ENCODE measurements around the gene MTF2. TPM values are rescaled to one million over a fixed set of nuclear protein-coding genes. Genes with fewer than 3 reads are reported as not detected.
"Not testable (repeated sequence)": the region's sequence is repeated elsewhere in the genome, so short reads cannot be mapped to it uniquely, and the experiment has no call there.

MTF2 gene
- total RNA-seq, 2 donors from 2014 or later, result 10.4 to 31.5 TPM

GRCh38 chr1:93164816-93165215 lies 85.7 kb downstream of the MTF2 start:
- no peaks in the 10 kb centered on the region for H3K9me3 ChIP-seq
- H3K27me3 ChIP-seq (replicated peaks; ENCODE audit: insufficient read depth), result no peaks in the 10 kb centered on the region
- DNase-seq (ENCODE audit: low spot score), result no peak
- H3K27ac ChIP-seq, result no peak overlapping the region
- TF ChIP-seq POLR2AphosphoS5 (IDR thresholded peaks at IDR 0.05), result no peak
- TF ChIP-seq CTCF (IDR thresholded peaks at IDR 0.05), result no peak
- TF ChIP-seq POLR2A (IDR thresholded peaks at IDR 0.05), result no peak
- WGBS, result 97% methylated on average over 2 of the region's 2 CpGs
- intact Hi-C loops (cut with DNase I), result no loop called here
- H3K36me3 ChIP-seq, result no peaks in the 10 kb centered on the region
- H3K4me3 ChIP-seq, result no peak overlapping the region
- no peaks in the 10 kb centered on the region for H3K4me1 ChIP-seq (replicated peaks)

- H3K27me3 ChIP-seq (replicated peaks; ENCODE audit: insufficient read depth); DNase-seq (ENCODE audit: low spot score); H3K9me3 ChIP-seq; H3K4me3 ChIP-seq; H3K4me1 ChIP-seq (replicated peaks); H3K27ac ChIP-seq; H3K36me3 ChIP-seq; intact Hi-C loops (cut with DNase I): not testable (repeated sequence)
- 91% methylated on average over 1 of the region's 1 CpG for WGBS
These were observed 86.8 kb downstream of the MTF2 start for GRCh38 chr1:93165895-93166294.

GRCh38 chr1:93167006-93167405 lies 87.9 kb downstream of the MTF2 start:
- H3K27me3 ChIP-seq (replicated peaks; ENCODE audit: insufficient read depth), result no peaks in the 10 kb centered on the region
- no peak overlapping the region for H3K4me3 ChIP-seq
- intact Hi-C loops (cut with DNase I), result no loop called here
- H3K36me3 ChIP-seq, result no peaks in the 10 kb centered on the region
- no peak overlapping the region for H3K27ac ChIP-seq
- no peaks in the 10 kb centered on the region for H3K9me3 ChIP-seq
- no peak for TF ChIP-seq POLR2A (IDR thresholded peaks at IDR 0.05)
- no peak for TF ChIP-seq POLR2AphosphoS5 (IDR thresholded peaks at IDR 0.05)
- no peak for TF ChIP-seq CTCF (IDR thresholded peaks at IDR 0.05)
- no peaks in the 10 kb centered on the region for H3K4me1 ChIP-seq (replicated peaks)
- no peak for DNase-seq (ENCODE audit: low spot score)

- H3K27me3 ChIP-seq (replicated peaks; ENCODE audit: insufficient read depth); intact Hi-C loops (cut with DNase I); DNase-seq (ENCODE audit: low spot score); H3K9me3 ChIP-seq; H3K36me3 ChIP-seq; H3K27ac ChIP-seq; H3K4me1 ChIP-seq (replicated peaks); H3K4me3 ChIP-seq: not testable (repeated sequence)
- WGBS, result 98% methylated on average over 32 of the region's 36 CpGs
These were observed 91.1 kb downstream of the MTF2 start for GRCh38 chr1:93170141-93170678.

- Histone ChIP-seq H3K4me3 (no peak overlapping the region), H3K27ac (no peak overlapping the region), H3K9me3 (no peaks in the 10 kb centered on the region), H3K27me3 (replicated peaks; ENCODE audit: insufficient read depth) (no peaks in the 10 kb centered on the region), H3K36me3 (no peaks in the 10 kb centered on the region), H3K4me1 (replicated peaks) (no peaks in the 10 kb centered on the region)
- 36% methylated on average over 1 of the region's 1 CpG for WGBS
- intact Hi-C loops (cut with DNase I), result no loop called here
- no peak for DNase-seq (ENCODE audit: low spot score)
- TF ChIP-seq POLR2A (IDR thresholded peaks at IDR 0.05) (no peak), POLR2AphosphoS5 (IDR thresholded peaks at IDR 0.05) (no peak), CTCF (IDR thresholded peaks at IDR 0.05) (no peak)
These were observed 92.5 kb downstream of the MTF2 start for GRCh38 chr1:93171549-93172034.

- Histone ChIP-seq H3K4me1 (replicated peaks) (peaks cover under 1% of the 10 kb centered on the region), H3K27me3 (replicated peaks; ENCODE audit: insufficient read depth) (no peaks in the 10 kb centered on the region), H3K36me3 (no peaks in the 10 kb centered on the region), H3K4me3 (no peak overlapping the region), H3K9me3 (no peaks in the 10 kb centered on the region), H3K27ac (no peak overlapping the region)
- DNase-seq (ENCODE audit: low spot score), result no peak
- intact Hi-C loops (cut with DNase I), result no loop called here
- TF ChIP-seq POLR2A (IDR thresholded peaks at IDR 0.05) (no peak), CTCF (IDR thresholded peaks at IDR 0.05) (no peak), POLR2AphosphoS5 (IDR thresholded peaks at IDR 0.05) (no peak)
- WGBS, result 37% methylated on average over 1 of the region's 1 CpG
These were observed 93.7 kb downstream of the MTF2 start for GRCh38 chr1:93172778-93173177.

- WGBS, result 97% methylated on average over 3 of the region's 3 CpGs
- H3K9me3 ChIP-seq; DNase-seq (ENCODE audit: low spot score); H3K4me3 ChIP-seq; H3K4me1 ChIP-seq (replicated peaks); H3K27ac ChIP-seq; H3K36me3 ChIP-seq; H3K27me3 ChIP-seq (replicated peaks; ENCODE audit: insufficient read depth); intact Hi-C loops (cut with DNase I): not testable (repeated sequence)
These were observed 95.6 kb downstream of the MTF2 start for GRCh38 chr1:93174638-93175037.
